Measurements from ENCODE around the gene MAP1LC3B.

The MAP1LC3B gene

GRCh38 chr16:87391950-87392820 lies at the start of gene MAP1LC3B:
Gene MAP1LC3B, plus strand, starts transcription at chr16:87392336. Its CDS starts 92 bp downstream, at chr16:87392428.
- peak; percentile 96 to 98 for DNase-seq (ENCODE audit: low read depth in 2 of 2)

DNA sequence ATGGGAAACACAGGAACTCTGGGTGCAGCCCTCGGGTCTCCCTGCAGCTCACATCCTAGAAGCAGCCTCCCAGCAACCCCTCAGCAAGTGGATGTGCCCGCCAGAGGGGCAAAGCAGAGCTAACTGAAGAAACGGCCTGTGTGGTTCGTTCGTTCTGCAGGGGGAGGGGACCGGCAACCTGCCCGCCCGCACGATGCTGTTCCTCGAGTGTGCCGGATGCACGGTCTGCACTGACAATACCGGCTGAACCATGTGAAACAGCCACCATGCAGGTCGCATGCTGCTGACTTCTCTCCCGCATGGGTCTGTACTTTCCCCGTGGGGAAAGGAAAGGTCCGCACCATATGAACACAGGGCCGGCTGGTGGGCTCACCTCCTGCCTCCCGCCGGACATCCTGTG lies 49.6 kb upstream of the MAP1LC3B start:
- DNase-seq (ENCODE audit: low read depth in 2 of 2), result no peak

GRCh38 chr16:87342978-87343752 lies 49.0 kb upstream of the MAP1LC3B start:
- DNase-seq (ENCODE audit: low read depth in 2 of 2), result no peak

- no peak for DNase-seq (ENCODE audit: low read depth in 2 of 2)
These were observed 48.4 kb upstream of the MAP1LC3B start for GRCh38 chr16:87343753-87344050.

DNA sequence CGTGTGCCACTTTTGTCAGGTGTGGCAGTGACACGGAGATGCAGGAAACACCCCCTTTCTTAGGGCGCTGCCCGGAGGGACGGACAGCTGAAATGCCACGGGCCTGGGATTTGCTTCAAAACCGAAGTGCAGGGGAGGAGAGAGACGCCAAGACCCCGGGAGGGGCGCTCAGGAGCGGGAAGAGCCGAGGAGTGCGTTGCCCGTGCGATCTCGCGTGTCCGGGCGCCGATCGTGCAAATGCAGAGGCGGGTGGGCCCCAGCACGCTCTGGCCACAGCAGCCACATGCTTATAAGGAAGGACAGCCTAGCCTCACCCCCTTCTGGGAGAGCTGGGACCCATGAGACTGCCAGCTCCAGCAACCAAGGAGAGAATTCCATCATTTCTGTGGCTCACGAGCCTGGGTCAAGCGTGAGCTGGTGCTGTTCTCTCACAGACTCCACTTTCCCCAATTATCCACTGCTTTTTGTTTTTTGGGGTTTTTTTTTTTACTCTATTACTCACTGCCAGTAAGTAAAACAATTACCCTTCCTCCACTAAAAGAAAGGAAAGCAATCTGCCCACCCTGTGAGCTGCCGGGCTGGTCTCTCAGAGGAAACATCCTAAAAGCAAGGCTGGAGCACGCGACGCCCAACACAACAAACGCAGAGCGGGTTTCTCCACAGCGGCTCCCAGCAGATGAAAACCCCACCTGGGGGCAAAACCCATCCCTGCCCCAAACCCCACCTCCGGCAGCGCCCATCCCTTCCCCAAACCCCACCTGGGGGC lies 47.8 kb upstream of the MAP1LC3B start:
- no peak for DNase-seq (ENCODE audit: low read depth in 2 of 2)

DNA sequence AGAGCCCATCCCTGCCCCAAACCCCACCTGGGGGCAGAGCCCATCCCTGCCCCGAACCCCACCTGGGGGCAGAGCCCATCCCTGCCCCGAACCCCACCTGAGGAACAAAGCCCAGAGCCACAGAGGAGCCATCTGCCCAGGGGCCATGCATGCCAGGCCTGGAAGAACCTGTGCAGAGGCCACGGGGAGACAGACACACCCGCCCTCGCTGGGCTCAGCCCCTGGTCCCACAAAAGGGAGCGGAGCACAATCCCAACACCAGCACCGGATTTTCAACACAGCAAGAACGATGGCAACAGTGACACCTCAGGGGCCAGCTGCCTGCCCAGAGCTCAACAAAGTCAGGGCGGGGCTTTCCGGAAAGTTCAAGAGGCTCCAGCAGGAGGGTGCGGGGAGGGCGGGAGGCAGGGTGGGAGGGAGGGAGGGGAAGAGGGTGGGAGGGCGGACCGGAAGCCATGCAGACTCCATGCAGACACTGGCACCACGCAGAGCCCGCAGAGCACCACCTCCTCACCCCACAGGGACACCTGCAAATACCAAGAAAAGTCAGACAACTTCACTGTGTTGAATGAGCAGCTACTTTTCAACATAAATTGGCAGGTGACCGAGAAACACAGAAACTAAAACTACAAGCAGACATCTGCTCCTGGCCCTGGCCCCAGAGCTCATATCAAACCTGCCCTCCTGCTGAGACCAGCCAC lies 47.1 kb upstream of the MAP1LC3B start:
- DNase-seq (ENCODE audit: low read depth in 2 of 2), result peak; percentile 11 to 13

DNA sequence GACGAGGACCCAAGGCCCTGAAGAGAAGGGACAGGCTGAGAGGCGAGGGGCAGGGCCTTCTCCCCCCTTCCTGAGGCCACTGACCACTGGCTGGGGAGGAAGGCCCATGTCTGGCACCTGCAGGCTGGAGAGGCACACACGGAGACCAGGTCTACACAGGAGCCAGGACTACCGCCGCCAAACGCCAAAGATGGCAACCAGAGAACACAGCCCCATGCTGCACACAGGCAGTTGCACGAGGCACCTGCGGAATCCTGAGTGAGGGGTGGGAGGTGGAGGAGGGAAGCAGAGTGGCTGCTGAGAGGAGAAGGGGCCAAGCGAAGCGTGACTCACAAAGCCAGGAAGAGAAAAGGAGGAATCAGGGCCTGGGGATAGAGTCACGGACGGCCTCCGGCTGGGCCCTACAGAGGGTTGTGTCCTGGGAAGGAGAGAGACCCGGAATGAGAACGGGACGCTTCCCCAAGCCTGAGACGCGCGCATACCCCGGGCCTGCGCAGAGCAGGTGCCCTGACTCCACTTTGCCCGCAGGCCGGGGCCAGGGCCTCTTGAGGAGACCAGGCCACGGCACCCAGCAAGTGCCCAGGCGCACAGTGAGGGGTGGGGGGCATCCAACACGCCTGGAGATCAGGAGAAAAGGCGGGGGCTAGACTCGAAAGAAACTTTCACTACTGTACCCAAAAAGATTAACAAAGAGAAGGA lies 46.3 kb upstream of the MAP1LC3B start:
- no peak for DNase-seq (ENCODE audit: low read depth in 2 of 2)

DNA sequence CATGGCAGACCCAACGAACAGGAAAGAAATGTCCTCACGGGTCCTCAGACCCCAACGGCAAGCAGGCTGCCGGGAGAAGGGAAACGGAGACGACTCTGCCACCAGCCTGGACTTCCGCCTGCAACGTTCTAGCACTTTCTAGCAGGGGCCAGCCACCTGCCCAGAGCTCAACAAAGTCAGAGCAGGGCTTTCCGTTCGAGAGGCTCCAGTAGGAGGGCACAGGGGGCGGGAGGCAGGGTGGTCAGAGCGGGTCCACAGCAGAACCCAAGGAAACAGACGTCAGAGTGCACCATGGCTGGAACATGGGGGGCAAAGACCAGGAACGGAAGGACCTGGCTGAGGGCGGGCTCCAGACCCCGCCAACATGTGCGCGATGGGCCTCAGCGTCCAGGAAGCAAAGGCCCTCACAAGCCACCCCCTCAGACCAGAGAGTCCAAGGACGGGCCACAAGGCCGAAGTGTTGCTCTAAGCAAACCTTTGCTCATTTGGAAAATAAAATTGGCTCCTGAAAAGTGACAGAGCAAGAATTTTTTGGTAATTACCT lies 45.5 kb upstream of the MAP1LC3B start:
- no peak for DNase-seq (ENCODE audit: low read depth in 2 of 2)

- no peak for DNase-seq (ENCODE audit: low read depth in 2 of 2)
These were observed 44.1 kb upstream of the MAP1LC3B start for GRCh38 chr16:87347932-87348615.

DNA sequence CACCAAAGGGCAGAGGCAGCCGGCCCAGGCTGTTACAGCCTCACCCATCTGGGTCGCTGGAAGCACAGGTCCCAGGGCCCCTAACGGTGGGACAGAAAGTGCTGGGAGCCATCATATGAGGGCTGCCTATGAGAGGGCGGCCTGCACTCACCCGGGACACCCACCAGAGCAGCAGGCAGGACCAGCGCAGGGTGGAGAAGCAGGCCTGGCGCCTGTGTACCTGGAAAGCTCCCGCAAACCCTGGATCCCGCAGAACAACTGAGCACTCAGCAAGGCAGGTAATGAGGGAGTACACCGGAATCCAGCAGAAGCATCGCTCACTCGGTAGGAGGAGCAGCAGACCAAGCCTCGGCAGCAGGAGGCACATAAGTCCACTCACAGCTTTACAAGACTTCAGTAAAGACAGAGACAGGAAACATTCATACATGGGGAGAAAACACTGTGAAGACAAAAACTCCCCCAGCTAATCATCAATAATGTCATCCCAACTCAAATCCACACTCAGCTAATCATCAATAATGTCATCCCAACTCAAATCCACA lies 43.4 kb upstream of the MAP1LC3B start:
- no peak for DNase-seq (ENCODE audit: low read depth in 2 of 2)

DNA sequence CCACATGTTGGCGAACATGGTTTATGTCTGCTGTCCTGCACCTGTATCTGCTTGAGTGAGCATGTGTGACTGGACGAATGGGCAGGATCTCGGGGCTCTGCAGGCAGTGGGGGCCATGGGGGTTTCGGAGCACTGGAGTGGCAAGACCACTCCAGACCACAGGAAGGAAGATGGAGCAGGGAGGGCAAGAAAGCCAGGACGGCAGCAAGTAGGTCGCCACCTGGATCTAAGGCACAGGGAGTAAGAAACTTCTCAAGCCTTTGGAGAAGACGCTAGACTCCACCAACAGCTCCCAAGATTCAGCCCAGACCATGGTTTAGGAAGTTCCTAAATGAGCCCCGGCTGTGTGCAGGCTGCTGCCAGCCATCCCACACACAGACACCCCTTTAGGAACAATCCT lies 42.1 kb upstream of the MAP1LC3B start:
- no peak for DNase-seq (ENCODE audit: low read depth in 2 of 2)

DNA sequence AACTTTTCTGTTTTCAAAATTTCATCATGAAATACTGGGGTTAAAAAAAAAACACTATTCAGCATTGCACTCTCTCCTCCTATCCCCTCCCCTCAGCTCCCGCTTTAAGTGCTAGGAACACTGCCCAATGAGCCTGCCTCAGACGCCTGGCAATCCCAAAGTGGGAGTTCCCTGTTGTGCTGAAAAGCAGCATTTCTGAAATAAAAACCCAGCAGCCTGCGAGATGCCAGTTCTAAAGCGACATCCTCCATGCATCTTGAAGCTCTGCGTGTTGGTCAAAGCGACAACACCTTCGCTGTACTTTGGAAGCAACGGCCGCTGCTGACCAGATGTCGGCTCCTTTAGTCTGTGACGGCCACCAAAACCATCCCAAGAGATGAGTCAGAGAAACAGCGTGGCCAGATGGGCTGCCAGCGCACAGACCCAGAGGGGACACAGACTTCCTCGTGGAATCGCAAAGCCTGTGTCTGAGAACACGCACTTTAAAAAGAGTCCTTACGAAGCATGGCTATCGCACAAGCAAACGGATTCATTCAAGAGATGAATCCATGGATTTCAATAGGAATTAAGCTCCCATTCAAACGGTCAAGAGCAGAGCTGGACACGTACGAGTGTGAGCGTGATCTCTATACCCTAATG lies 41.3 kb upstream of the MAP1LC3B start:
- DNase-seq (ENCODE audit: low read depth in 2 of 2), result no peak

- DNase-seq (ENCODE audit: low read depth in 2 of 2), result no peak
These were observed 40.8 kb upstream of the MAP1LC3B start for GRCh38 chr16:87351320-87351698.

GRCh38 chr16:87352818-87353217 lies 39.3 kb upstream of the MAP1LC3B start:
- DNase-seq (ENCODE audit: low read depth in 2 of 2), result no peak

GRCh38 chr16:87353613-87354012 lies 38.5 kb upstream of the MAP1LC3B start:
- DNase-seq (ENCODE audit: low read depth in 2 of 2), result no peak

DNA sequence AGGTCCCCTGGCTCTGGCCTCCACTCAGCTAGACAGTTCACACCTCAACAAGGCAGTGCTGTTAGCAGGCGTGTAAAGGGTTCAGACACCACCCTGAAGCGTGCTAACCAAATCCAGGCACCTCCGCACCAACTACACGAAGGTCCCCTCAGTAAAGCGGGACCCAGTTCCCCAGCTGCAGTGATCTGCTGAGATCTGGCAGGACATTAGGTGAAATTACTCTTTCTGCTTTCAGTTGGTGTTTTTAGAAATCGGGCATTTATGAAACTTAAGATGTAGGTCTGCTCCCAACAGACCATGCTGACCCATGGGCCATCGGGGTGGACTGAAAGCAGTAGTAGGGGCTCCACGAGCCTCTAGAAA lies 35.7 kb upstream of the MAP1LC3B start:
- no peak for DNase-seq (ENCODE audit: low read depth in 2 of 2)

- DNase-seq (ENCODE audit: low read depth in 2 of 2), result no peak
These were observed 33.9 kb upstream of the MAP1LC3B start for GRCh38 chr16:87358250-87358649.

GRCh38 chr16:87358696-87359095 lies 33.4 kb upstream of the MAP1LC3B start:
- DNase-seq (ENCODE audit: low read depth in 2 of 2), result no peak

- no peak for DNase-seq (ENCODE audit: low read depth in 2 of 2)
These were observed 33.0 kb upstream of the MAP1LC3B start for GRCh38 chr16:87359121-87359520.

All from stimulated activated CD8-positive, alpha-beta memory T cell treated with anti-CD3 and anti-CD28 coated beads, Interleukin-7, amount 100 ng/mL, for 1 hour (primary cell).